Tibial nerve (tissue), 4 donors: ENCODE data around the gene RAB3C.

Experiments used
- EP300 ChIP-seq, 2 donors: sonication (generic); formaldehyde crosslinking; IDR thresholded peaks; one replicate each; pipeline ENCODE4 v1.6.1; 2017; ENCODE audit warnings: antibody characterized with exemption in 2 of 2, mild to moderate bottlenecking in 1 of 2
- POLR2A ChIP-seq, 2 donors: fragments of 450-650 bp; IDR thresholded peaks; one replicate each; pipeline ENCODE4 v1.6.1; 2017; ENCODE audit warnings: antibody characterized with exemption in 2 of 2, mild to moderate bottlenecking in 2 of 2, moderate library complexity in 2 of 2
- TF ChIP-seq, protein P1 (sequence below), 5 experiments: fragments of 200-600 bp in 3 of 5; fragments of 450-650 bp in 2 of 5; sonication (generic) in 3 of 5; IDR thresholded peaks; one replicate each; pipeline ENCODE4 v1.5.1; 2016 to 2019; ENCODE audit warnings: antibody characterized with exemption in 5 of 5, mild to moderate bottlenecking in 3 of 5, moderate library complexity in 2 of 5

DNA sequence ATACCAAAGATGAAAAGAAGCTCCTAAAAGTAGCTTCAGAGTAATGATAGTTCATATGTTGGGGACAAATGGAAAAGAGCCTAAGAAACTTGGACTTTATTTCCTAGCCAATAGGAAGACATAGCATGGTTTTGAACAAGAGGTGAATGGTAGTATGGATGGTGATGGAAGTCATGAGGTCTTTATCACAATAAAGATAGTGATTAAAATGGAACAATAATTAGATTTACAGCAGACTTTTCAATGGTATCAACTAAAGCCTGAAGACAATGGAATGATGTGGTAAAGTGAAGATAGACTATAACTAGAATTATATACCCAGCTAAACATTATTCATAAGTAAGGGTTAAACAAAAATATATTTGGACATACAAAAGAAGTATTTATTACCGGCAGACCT lies 131.2 kb downstream of the RAB3C start:
- no peak for TF ChIP-seq EP300 (IDR thresholded peaks at IDR 0.05)
- TF ChIP-seq, protein P1, sequence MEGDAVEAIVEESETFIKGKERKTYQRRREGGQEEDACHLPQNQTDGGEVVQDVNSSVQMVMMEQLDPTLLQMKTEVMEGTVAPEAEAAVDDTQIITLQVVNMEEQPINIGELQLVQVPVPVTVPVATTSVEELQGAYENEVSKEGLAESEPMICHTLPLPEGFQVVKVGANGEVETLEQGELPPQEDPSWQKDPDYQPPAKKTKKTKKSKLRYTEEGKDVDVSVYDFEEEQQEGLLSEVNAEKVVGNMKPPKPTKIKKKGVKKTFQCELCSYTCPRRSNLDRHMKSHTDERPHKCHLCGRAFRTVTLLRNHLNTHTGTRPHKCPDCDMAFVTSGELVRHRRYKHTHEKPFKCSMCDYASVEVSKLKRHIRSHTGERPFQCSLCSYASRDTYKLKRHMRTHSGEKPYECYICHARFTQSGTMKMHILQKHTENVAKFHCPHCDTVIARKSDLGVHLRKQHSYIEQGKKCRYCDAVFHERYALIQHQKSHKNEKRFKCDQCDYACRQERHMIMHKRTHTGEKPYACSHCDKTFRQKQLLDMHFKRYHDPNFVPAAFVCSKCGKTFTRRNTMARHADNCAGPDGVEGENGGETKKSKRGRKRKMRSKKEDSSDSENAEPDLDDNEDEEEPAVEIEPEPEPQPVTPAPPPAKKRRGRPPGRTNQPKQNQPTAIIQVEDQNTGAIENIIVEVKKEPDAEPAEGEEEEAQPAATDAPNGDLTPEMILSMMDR (IDR thresholded peaks at IDR 0.05) = no peak
- TF ChIP-seq POLR2A (IDR thresholded peaks at IDR 0.05) = no peak
